HEK293 (cell line): ENCODE measurements around the gene SPATA25.
"Not testable (repeated sequence)": the region's sequence is repeated elsewhere in the genome, so short reads cannot be mapped to it uniquely, and the experiment has no call there.

Source experiments
- ATF2 ChIP-seq: fragments of 450-650 bp; formaldehyde crosslinking; IDR thresholded peaks from 2 replicates; pipeline ENCODE4 v1.5.1; 2016; ENCODE audit warnings: missing biosample characterization, missing genetic modification characterization, low read depth
- CTCF ChIP-seq: fragments of 450-650 bp; formaldehyde crosslinking; IDR thresholded peaks from 2 replicates; pipeline ENCODE4 v1.5.1; 2016; ENCODE audit warnings: missing biosample characterization, missing genetic modification characterization
- KLF16 ChIP-seq: fragments of 450-650 bp; formaldehyde crosslinking; IDR thresholded peaks from 2 replicates; pipeline ENCODE4 v1.5.1; 2017; ENCODE audit warnings: missing biosample characterization, missing genetic modification characterization
- PBX3 ChIP-seq: sonication (generic); formaldehyde crosslinking; IDR thresholded peaks from 2 replicates; pipeline ENCODE4 v1.8.1; 2022; ENCODE audit warnings: mild to moderate bottlenecking, moderate library complexity, missing genetic modification reagents
- SP2 ChIP-seq: fragments of 450-650 bp; formaldehyde crosslinking; IDR thresholded peaks from 2 replicates; pipeline ENCODE4 v1.5.1; 2016; ENCODE audit warnings: missing biosample characterization, missing genetic modification characterization
- TRIM28 ChIP-seq: IDR thresholded peaks from 2 replicates; pipeline ENCODE4 v1.6.1; 2011; ENCODE audit warnings: low read length, control low read depth, borderline replicate concordance
- ZBTB11 ChIP-seq: fragments of 450-650 bp; formaldehyde crosslinking; conservative IDR thresholded peaks from 2 replicates; pipeline ENCODE4 v1.5.1; 2016; ENCODE audit warnings: low read depth, missing biosample characterization, missing genetic modification characterization
- ZNF114 ChIP-seq: fragments of 450-650 bp; formaldehyde crosslinking; IDR thresholded peaks from 2 replicates; pipeline ENCODE4 v1.5.0; 2017; ENCODE audit warnings: missing biosample characterization, missing genetic modification characterization
- ZNF24 ChIP-seq: fragments of 450-650 bp; formaldehyde crosslinking; IDR thresholded peaks from 2 replicates; pipeline ENCODE4 v1.5.1; 2016; ENCODE audit warnings: missing biosample characterization, missing genetic modification characterization
- ZNF335 ChIP-seq: fragments of 450-650 bp; formaldehyde crosslinking; conservative IDR thresholded peaks from 2 replicates; pipeline ENCODE4 v1.5.1; 2016; ENCODE audit warnings: missing biosample characterization, missing genetic modification characterization
- ZNF404 ChIP-seq: fragments of 450-650 bp; formaldehyde crosslinking; IDR thresholded peaks from 2 replicates; pipeline ENCODE4 v1.5.1; 2017; ENCODE audit warnings: missing biosample characterization, missing genetic modification characterization
- ZNF521 ChIP-seq: fragments of 450-650 bp; formaldehyde crosslinking; IDR thresholded peaks from 2 replicates; pipeline ENCODE4 v1.5.1; 2017; ENCODE audit warnings: missing biosample characterization, mild to moderate bottlenecking, missing genetic modification characterization
- ZNF768 ChIP-seq: fragments of 450-650 bp; formaldehyde crosslinking; IDR thresholded peaks from 2 replicates; pipeline ENCODE4 v1.5.1; 2018; ENCODE audit warnings: missing biosample characterization, mild to moderate bottlenecking, missing genetic modification characterization

GRCh38 chr20:45931680-45932079 is 44.3 kb upstream of the SPATA25 start:
- TF ChIP-seq CTCF (tag by site-specific recombination); ZNF114 (tag by site-specific recombination); ZNF521; ZNF768 (tag by site-specific recombination); ZBTB11 (tag by site-specific recombination); ZNF24 (tag by site-specific recombination); SP2 (tag by site-specific recombination); KLF16 (tag by site-specific recombination); ZNF404 (tag by site-specific recombination); TRIM28; PBX3 (CRISPR knock-in tag); ZNF335 (tag by site-specific recombination); ATF2 (tag by site-specific recombination): not testable (repeated sequence)
